ENCODE measurements around the gene PIEZO1. TPM values are rescaled to one million over a fixed set of nuclear protein-coding genes. Genes with fewer than 3 reads are reported as not detected.

Gene PIEZO1
- total and polyA plus RNA-seq, 9 of the 15 experiments (the other 6 are each of a cell fraction or from before 2014, with no cell fraction given) = 3.6 to 432 (median 131) TPM

DNA sequence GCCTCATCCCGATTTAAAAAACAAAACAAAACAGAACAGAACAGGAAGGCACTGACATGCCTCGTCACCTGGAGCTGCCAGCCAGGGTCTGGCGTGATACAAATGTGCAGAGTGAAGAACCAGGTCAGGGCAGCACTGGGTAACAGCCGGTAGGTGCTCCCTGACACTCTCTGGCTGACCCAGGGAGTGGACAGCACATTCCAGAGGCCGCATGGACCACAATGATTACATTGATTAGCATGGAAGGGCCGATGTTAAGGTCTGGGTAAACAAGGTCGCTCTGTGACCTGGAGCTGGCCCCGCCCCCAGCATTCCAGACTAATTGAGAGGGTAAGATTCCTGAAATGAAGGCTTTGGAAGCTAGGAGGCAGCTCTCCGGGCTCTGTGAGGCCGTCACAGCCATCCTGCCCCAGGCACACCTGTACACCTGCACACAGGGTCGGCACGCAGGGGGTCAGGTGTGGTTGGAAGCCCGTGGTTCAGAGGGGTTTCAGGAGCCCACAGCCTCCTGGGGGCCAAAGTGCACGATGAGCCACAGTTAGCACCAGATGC, 21.4 kb downstream of the PIEZO1 start (continued):
- TF ChIP-seq GABPB2 (CRISPR knock-in tag; conservative IDR thresholded peaks at IDR 0.05) (no peak), ZKSCAN3 (CRISPR knock-in tag; IDR thresholded peaks at IDR 0.05) (no peak), ARID2 (IDR thresholded peaks at IDR 0.05) (no peak), GATA2 (CRISPR knock-in tag; IDR thresholded peaks at IDR 0.05) (0 out of 2 replicates have a peak, but pooled peaks have one; percentile 54), NEUROD1 (IDR thresholded peaks at IDR 0.05; ENCODE audit: borderline replicate concordance, low read depth, low read length, partially characterized antibody) (no peak), ZNF408 (CRISPR knock-in tag; IDR thresholded peaks at IDR 0.05; ENCODE audit: low read depth) (no peak), TCF3 (CRISPR knock-in tag; IDR thresholded peaks at IDR 0.05) (peak; percentile 82), ZNF644 (tag; IDR thresholded peaks at IDR 0.05; ENCODE audit: low read depth) (no peak), RB1 (IDR thresholded peaks at IDR 0.05; ENCODE audit: low read depth) (no peak), ZNF140 (CRISPR knock-in tag; IDR thresholded peaks at IDR 0.05) (no peak), NR1H2 (CRISPR knock-in tag; IDR thresholded peaks at IDR 0.05) (no peak), ZFPM2 (CRISPR knock-in tag; IDR thresholded peaks at IDR 0.05) (no peak), TCFL5 (CRISPR knock-in tag; conservative IDR thresholded peaks at IDR 0.05) (no peak), ZNF696 (CRISPR knock-in tag; conservative IDR thresholded peaks at IDR 0.05) (no peak), PTBP1 (IDR thresholded peaks at IDR 0.05; ENCODE audit: low read depth, low read length) (no peak), MAFF (IDR thresholded peaks at IDR 0.05; ENCODE audit: low read length) (no peak), MEF2A (IDR thresholded peaks at IDR 0.05; ENCODE audit: control insufficient read depth, low read depth, low read length) (no peak), SMAD3 (CRISPR knock-in tag; conservative IDR thresholded peaks at IDR 0.05) (no peak)
- TF ChIP-seq, protein P1, sequence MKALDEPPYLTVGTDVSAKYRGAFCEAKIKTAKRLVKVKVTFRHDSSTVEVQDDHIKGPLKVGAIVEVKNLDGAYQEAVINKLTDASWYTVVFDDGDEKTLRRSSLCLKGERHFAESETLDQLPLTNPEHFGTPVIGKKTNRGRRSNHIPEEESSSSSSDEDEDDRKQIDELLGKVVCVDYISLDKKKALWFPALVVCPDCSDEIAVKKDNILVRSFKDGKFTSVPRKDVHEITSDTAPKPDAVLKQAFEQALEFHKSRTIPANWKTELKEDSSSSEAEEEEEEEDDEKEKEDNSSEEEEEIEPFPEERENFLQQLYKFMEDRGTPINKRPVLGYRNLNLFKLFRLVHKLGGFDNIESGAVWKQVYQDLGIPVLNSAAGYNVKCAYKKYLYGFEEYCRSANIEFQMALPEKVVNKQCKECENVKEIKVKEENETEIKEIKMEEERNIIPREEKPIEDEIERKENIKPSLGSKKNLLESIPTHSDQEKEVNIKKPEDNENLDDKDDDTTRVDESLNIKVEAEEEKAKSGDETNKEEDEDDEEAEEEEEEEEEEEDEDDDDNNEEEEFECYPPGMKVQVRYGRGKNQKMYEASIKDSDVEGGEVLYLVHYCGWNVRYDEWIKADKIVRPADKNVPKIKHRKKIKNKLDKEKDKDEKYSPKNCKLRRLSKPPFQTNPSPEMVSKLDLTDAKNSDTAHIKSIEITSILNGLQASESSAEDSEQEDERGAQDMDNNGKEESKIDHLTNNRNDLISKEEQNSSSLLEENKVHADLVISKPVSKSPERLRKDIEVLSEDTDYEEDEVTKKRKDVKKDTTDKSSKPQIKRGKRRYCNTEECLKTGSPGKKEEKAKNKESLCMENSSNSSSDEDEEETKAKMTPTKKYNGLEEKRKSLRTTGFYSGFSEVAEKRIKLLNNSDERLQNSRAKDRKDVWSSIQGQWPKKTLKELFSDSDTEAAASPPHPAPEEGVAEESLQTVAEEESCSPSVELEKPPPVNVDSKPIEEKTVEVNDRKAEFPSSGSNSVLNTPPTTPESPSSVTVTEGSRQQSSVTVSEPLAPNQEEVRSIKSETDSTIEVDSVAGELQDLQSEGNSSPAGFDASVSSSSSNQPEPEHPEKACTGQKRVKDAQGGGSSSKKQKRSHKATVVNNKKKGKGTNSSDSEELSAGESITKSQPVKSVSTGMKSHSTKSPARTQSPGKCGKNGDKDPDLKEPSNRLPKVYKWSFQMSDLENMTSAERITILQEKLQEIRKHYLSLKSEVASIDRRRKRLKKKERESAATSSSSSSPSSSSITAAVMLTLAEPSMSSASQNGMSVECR (CRISPR knock-in tag; IDR thresholded peaks at IDR 0.05) = no peak
- TF ChIP-seq, protein P2, sequence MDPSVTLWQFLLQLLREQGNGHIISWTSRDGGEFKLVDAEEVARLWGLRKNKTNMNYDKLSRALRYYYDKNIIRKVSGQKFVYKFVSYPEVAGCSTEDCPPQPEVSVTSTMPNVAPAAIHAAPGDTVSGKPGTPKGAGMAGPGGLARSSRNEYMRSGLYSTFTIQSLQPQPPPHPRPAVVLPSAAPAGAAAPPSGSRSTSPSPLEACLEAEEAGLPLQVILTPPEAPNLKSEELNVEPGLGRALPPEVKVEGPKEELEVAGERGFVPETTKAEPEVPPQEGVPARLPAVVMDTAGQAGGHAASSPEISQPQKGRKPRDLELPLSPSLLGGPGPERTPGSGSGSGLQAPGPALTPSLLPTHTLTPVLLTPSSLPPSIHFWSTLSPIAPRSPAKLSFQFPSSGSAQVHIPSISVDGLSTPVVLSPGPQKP (CRISPR knock-in tag; IDR thresholded peaks at IDR 0.05) = no peak
- TF ChIP-seq, protein P3, sequence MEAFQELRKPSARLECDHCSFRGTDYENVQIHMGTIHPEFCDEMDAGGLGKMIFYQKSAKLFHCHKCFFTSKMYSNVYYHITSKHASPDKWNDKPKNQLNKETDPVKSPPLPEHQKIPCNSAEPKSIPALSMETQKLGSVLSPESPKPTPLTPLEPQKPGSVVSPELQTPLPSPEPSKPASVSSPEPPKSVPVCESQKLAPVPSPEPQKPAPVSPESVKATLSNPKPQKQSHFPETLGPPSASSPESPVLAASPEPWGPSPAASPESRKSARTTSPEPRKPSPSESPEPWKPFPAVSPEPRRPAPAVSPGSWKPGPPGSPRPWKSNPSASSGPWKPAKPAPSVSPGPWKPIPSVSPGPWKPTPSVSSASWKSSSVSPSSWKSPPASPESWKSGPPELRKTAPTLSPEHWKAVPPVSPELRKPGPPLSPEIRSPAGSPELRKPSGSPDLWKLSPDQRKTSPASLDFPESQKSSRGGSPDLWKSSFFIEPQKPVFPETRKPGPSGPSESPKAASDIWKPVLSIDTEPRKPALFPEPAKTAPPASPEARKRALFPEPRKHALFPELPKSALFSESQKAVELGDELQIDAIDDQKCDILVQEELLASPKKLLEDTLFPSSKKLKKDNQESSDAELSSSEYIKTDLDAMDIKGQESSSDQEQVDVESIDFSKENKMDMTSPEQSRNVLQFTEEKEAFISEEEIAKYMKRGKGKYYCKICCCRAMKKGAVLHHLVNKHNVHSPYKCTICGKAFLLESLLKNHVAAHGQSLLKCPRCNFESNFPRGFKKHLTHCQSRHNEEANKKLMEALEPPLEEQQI (IDR thresholded peaks at IDR 0.05) = no peak
- TF ChIP-seq, protein P4, sequence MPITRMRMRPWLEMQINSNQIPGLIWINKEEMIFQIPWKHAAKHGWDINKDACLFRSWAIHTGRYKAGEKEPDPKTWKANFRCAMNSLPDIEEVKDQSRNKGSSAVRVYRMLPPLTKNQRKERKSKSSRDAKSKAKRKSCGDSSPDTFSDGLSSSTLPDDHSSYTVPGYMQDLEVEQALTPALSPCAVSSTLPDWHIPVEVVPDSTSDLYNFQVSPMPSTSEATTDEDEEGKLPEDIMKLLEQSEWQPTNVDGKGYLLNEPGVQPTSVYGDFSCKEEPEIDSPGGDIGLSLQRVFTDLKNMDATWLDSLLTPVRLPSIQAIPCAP (CRISPR knock-in tag; IDR thresholded peaks at IDR 0.05; ENCODE audit: borderline replicate concordance) = no peak
